BJ (cell line): ENCODE measurements around the gene TNRC6C. TPM values are rescaled to one million over a fixed set of nuclear protein-coding genes. Genes with fewer than 3 reads are reported as not detected.

Experiments
- CTCF ChIA-PET: fragments of 350-600 bp; formaldehyde crosslinking; extraction: SDS; loops from one replicate; lab custom pipeline; 2021; ENCODE audit warnings: antibody characterized with exemption, inconsistent platforms; lab: Yijun Ruan, JAX
- POLR2A ChIA-PET: fragments of 300-600 bp; sonication (Branson Sonifier 250); formaldehyde crosslinking; extraction: SDS; loops from one replicate; lab custom pipeline; 2021; ENCODE audit warnings: antibody characterized with exemption; lab: Charles Lee
- DNase-seq: peaks from one replicate; pipeline ENCODE4 v3.0.0-alpha.2; 2011; ENCODE audit warnings: low read depth
- H3K27me3 ChIP-seq: 2 replicates; pipeline ENCODE4 v1.6.0; 2011; ENCODE audit warnings: low read length; ENCODE audit not compliant: control insufficient read depth, insufficient read depth
- H3K36me3 ChIP-seq: 2 replicates; pipeline ENCODE4 v1.5.1; 2011; ENCODE audit warnings: low read length; ENCODE audit not compliant: control insufficient read depth, insufficient read depth
- H3K4me3 ChIP-seq: 2 replicates; pipeline ENCODE4 v1.5.1; 2011; ENCODE audit warnings: low read depth, mild to moderate bottlenecking, control low read depth, low read length
- CTCF ChIP-seq: IDR thresholded peaks from 2 replicates; pipeline ENCODE4 v1.5.1; 2011; ENCODE audit warnings: low read depth, mild to moderate bottlenecking, control low read depth, inconsistent platforms, low read length, moderate library complexity; ENCODE audit not compliant: insufficient read depth
- polyA plus RNA-seq: library from polyadenylated mRNA; depleted of rRNA; stranded (reverse); fragments of >200 nt; gene quantifications from 2 replicates; pipeline ENCODE4 v1.2.3, GENCODE V29; 2011

The TNRC6C gene
- polyA plus RNA-seq, 1 experiment, result 0.91 TPM

DNA sequence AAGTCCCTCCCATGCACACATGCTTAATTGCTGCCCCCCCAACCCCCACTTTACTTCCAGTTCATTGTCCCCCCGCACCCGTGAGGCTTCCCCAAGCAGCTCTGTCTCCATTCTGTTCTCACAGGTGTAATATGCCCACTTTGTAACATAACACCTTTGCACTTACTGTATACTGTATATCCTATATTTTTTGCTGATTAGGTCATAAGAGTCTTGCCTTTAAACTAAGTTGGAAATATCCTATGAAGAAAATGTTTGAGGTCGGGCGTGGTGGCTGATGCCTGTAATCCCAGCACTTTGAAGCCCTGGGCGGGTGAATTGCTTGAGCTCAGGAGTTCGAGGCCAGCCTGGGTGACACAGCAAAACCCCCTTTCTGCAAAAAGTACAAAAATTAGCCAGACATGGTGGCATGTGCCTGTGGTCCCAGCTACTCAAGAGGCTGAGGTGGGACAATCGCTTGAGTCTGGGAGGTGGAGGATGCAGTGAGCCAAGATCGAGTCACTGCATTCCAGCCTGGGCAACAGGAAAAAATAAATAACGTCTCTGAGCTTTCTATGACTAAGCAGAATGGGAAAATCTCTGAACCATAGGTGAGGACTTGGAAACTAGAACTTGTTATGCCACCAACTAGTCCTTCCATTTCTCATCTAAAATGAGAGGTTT, 76.1 kb downstream of the TNRC6C start:
- TF ChIP-seq CTCF, result no peak
- ChIA-PET POLR2A (no interaction called here), CTCF (interaction anchor here (0.9 to 1.2 kb wide), 2 partner anchors 50 to 216 kb away, joined by 3 to 4 read pairs; no protein-coding TSS in a partner anchor)
- Histone ChIP-seq H3K4me3 (no peak overlapping the region), H3K36me3 (0 out of 2 replicates have a peak, but pooled peaks cover 1% of the 10 kb centered on the region), H3K27me3 (no peaks in the 10 kb centered on the region)
- DNase-seq, result no peak

GRCh38 chr17:78037280-78037679, 78.8 kb downstream of the TNRC6C start:
- POLR2A ChIA-PET, result no interaction called here

GRCh38 chr17:78038748-78039288, 80.3 kb downstream of the TNRC6C start:
- Histone ChIP-seq H3K36me3 (0 out of 2 replicates have a peak, but pooled peaks cover 1% of the 10 kb centered on the region), H3K27me3 (no peaks in the 10 kb centered on the region), H3K4me3 (no peak overlapping the region)
- ChIA-PET POLR2A (no interaction called here), CTCF (no interaction called here)
- no peak for DNase-seq
- no peak for TF ChIP-seq CTCF

More at GRCh38 chr17:78037280-78037679, 78.8 kb downstream of the TNRC6C start:
- TF ChIP-seq CTCF, result no peak
- no peak for DNase-seq
- H3K4me3 ChIP-seq, result no peak overlapping the region
- H3K36me3 ChIP-seq, result 0 out of 2 replicates have a peak, but pooled peaks cover 1% of the 10 kb centered on the region
- CTCF ChIA-PET, result interaction anchor here (0.7 kb wide), 1 partner anchor 21 kb away, joined by 3 read pairs; no protein-coding TSS in a partner anchor
- H3K27me3 ChIP-seq, result no peaks in the 10 kb centered on the region

GRCh38 chr17:78039581-78039980, 81.1 kb downstream of the TNRC6C start:
- ChIA-PET POLR2A (no interaction called here), CTCF (interaction anchor here (0.6 kb wide), 1 partner anchor 26 kb away, joined by 3 read pairs; no protein-coding TSS in a partner anchor)
- no peak for DNase-seq
- H3K36me3 ChIP-seq, result 0 out of 2 replicates have a peak, but pooled peaks cover 1% of the 10 kb centered on the region
- no peak overlapping the region for H3K4me3 ChIP-seq
- TF ChIP-seq CTCF, result no peak
- no peaks in the 10 kb centered on the region for H3K27me3 ChIP-seq
